Measurements from ENCODE around the gene SERPINI1. TPM values are rescaled to one million over a fixed set of nuclear protein-coding genes. Genes with fewer than 3 reads are reported as not detected.

The SERPINI1 gene
- total RNA-seq, 2 donors from 2014 or later, result 2.8 to 3.6 TPM

- ATAC-seq (no peak), DNase-seq (no peak)
- peaks cover 38% of the 10 kb centered on the region for H3K4me1 Mint-ChIP-seq
- no peaks in the 10 kb centered on the region for H3K9me3 ChIP-seq (ENCODE audit: control insufficient read depth, low read length, poor library complexity, severe bottlenecking)
- peaks cover 9% of the 10 kb centered on the region for H3K36me3 Mint-ChIP-seq (ENCODE audit: low read depth)
- H3K27ac Mint-ChIP-seq, result peak overlapping the region; percentile 63
- no peak overlapping the region for H3K4me3 Mint-ChIP-seq
- no peaks in the 10 kb centered on the region for H3K27me3 Mint-ChIP-seq
Measured at GRCh38 chr3:167723025-167723512, 12.5 kb upstream of the SERPINI1 start.

DNA sequence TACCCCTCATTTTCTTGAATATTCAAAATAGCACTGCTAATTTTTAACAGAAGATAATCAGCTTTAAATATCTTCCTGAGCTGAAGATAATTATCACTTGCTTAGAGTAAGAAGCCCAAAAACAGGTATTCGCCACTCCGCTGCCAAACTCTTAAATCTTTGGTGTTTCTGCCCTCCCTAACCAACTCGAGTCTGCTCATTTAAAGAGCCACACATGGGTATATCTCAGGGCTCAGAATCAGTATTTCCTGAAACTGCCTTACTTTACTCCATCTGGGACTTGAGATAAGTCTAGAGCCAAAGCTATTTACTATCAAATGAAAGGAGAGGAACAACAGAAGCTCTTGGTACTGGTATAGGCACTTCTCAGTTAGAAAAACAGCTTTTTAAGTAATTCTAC lies 11.6 kb upstream of the SERPINI1 start:
- Mint-ChIP-seq H3K27me3 (no peaks in the 10 kb centered on the region), H3K4me1 (peaks cover 46% of the 10 kb centered on the region), H3K4me3 (no peak overlapping the region), H3K36me3 (ENCODE audit: low read depth) (peaks cover 5% of the 10 kb centered on the region), H3K27ac (peak overlapping the region; percentile 63)
- H3K9me3 ChIP-seq (ENCODE audit: control insufficient read depth, low read length, poor library complexity, severe bottlenecking), result no peaks in the 10 kb centered on the region
- no peak for ATAC-seq
- DNase-seq, result no peak

- Mint-ChIP-seq H3K27me3 (no peaks in the 10 kb centered on the region), H3K4me3 (no peak overlapping the region), H3K4me1 (peaks cover 49% of the 10 kb centered on the region), H3K27ac (peak overlapping the region; percentile 54), H3K36me3 (ENCODE audit: low read depth) (peaks cover 3% of the 10 kb centered on the region)
- ATAC-seq (no peak), DNase-seq (no peak)
- H3K9me3 ChIP-seq (ENCODE audit: control insufficient read depth, low read length, poor library complexity, severe bottlenecking), result no peaks in the 10 kb centered on the region
Measured at GRCh38 chr3:167728176-167728575, 7.3 kb upstream of the SERPINI1 start.

DNA sequence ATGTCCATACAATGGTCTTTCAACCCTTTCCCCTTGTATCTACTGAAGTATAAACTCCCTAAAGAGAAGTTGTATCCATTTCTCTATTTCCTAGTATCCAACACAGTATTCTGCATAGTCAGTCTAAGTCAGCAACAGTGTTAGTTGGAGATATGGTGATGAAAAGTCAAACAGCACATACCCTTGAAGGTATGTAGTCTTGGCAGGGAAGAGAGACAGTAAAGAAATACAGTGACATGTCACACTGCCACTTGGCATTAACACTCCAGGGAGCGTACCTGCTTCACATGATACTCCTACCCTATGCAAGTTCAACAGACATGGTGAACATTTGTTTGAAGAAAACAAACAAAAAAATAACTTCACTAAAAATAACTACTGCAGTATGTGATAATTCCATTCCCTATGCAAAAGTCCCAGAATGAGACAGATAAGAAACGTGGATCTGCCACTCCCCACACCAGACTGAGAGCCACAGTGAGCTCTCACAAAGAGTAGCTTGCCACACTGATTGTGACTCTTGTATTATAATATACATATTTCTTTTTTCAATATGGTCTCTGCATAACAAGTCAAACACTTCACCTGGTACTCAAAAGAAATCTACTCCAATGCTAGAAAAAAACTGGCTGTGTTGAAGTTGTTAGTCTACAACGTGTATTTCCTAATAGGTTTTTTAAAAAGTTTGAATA lies 6.7 kb upstream of the SERPINI1 start:
- peaks cover 46% of the 10 kb centered on the region for H3K4me1 Mint-ChIP-seq
- H3K27me3 Mint-ChIP-seq, result no peaks in the 10 kb centered on the region
- peaks cover 3% of the 10 kb centered on the region for H3K36me3 Mint-ChIP-seq (ENCODE audit: low read depth)
- peak overlapping the region; percentile 19 for H3K27ac Mint-ChIP-seq
- no peak overlapping the region for H3K4me3 Mint-ChIP-seq
- ATAC-seq, result no peak
- DNase-seq, result no peak
- no peaks in the 10 kb centered on the region for H3K9me3 ChIP-seq (ENCODE audit: control insufficient read depth, low read length, poor library complexity, severe bottlenecking)

GRCh38 chr3:167729591-167729990 lies 5.9 kb upstream of the SERPINI1 start:
- DNase-seq, result no peak
- no peak for ATAC-seq
- no peaks in the 10 kb centered on the region for H3K9me3 ChIP-seq (ENCODE audit: control insufficient read depth, low read length, poor library complexity, severe bottlenecking)
- Mint-ChIP-seq H3K27me3 (no peaks in the 10 kb centered on the region), H3K4me1 (peaks cover 39% of the 10 kb centered on the region), H3K4me3 (peak overlapping the region; percentile 12), H3K27ac (no peak overlapping the region), H3K36me3 (ENCODE audit: low read depth) (peaks cover 3% of the 10 kb centered on the region)

- DNase-seq, result no peak
- no peaks in the 10 kb centered on the region for H3K9me3 ChIP-seq (ENCODE audit: control insufficient read depth, low read length, poor library complexity, severe bottlenecking)
- H3K4me3 Mint-ChIP-seq, result no peak overlapping the region
- H3K4me1 Mint-ChIP-seq, result peaks cover 38% of the 10 kb centered on the region
- no peak for ATAC-seq
- peak overlapping the region; percentile 47 for H3K27ac Mint-ChIP-seq
- no peaks in the 10 kb centered on the region for H3K27me3 Mint-ChIP-seq
- H3K36me3 Mint-ChIP-seq (ENCODE audit: low read depth), result peaks cover 3% of the 10 kb centered on the region
Measured at GRCh38 chr3:167731393-167731792, 4.1 kb upstream of the SERPINI1 start.

- Mint-ChIP-seq H3K27me3 (no peaks in the 10 kb centered on the region), H3K36me3 (ENCODE audit: low read depth) (peaks cover 3% of the 10 kb centered on the region), H3K27ac (peak overlapping the region; percentile 47), H3K4me1 (peaks cover 36% of the 10 kb centered on the region), H3K4me3 (peak overlapping the region; percentile 25)
- H3K9me3 ChIP-seq (ENCODE audit: control insufficient read depth, low read length, poor library complexity, severe bottlenecking), result no peaks in the 10 kb centered on the region
- DNase-seq, result no peak
- no peak for ATAC-seq
Measured at GRCh38 chr3:167732313-167733065, 3.0 kb upstream of the SERPINI1 start.

DNA sequence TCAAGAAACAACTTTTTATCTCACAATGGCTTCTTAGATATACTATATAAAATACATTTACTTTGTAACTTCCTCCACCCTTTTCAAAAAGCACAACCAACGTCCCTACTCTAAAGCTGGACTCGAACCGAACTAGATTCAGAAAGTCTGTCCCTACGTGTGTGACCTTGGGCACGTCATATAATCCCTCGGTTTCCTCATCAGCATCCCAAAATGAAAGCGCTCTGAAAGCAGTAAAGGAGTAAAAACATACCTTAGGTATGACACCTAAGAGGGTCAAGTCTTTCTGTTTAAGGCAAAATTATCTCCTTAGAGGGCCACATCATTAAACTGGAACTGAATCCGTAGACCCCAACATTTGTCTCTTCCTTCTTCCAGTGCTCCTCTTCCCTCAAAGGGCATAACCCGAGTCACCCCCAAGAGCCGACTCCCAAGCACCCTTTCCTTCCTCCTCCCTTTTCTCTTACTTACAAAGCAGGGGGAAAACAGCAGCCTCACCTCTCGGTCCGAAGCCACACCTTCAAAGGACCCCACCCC lies 1.5 kb upstream of the SERPINI1 start:
- no peaks in the 10 kb centered on the region for H3K9me3 ChIP-seq (ENCODE audit: control insufficient read depth, low read length, poor library complexity, severe bottlenecking)
- H3K27ac Mint-ChIP-seq, result no peak overlapping the region
- H3K4me1 Mint-ChIP-seq, result peaks cover 29% of the 10 kb centered on the region
- no peak for ATAC-seq
- peaks cover 3% of the 10 kb centered on the region for H3K36me3 Mint-ChIP-seq (ENCODE audit: low read depth)
- H3K4me3 Mint-ChIP-seq, result no peak overlapping the region
- DNase-seq, result no peak
- H3K27me3 Mint-ChIP-seq, result no peaks in the 10 kb centered on the region

GRCh38 chr3:167734498-167735232 lies 856 bp upstream of the SERPINI1 start, which contains the start of gene PDCD10:
Gene PDCD10, minus strand, starts transcription at chr3:167734892. Its CDS starts 14,735 bp downstream, at chr3:167720157.
- Mint-ChIP-seq H3K4me3 (no peak within 1 kb of the TSS), H3K27me3 (no peaks in the 10 kb centered on the region), H3K4me1 (peaks cover 26% of the 10 kb centered on the region), H3K36me3 (ENCODE audit: low read depth) (peaks cover 3% of the 10 kb centered on the region), H3K27ac (no peak within 1 kb of the TSS)
- ATAC-seq, result peak; percentile 89
- no peaks in the 10 kb centered on the region for H3K9me3 ChIP-seq (ENCODE audit: control insufficient read depth, low read length, poor library complexity, severe bottlenecking)
- DNase-seq, result peak; percentile 91 to 95 (median 94)

DNA sequence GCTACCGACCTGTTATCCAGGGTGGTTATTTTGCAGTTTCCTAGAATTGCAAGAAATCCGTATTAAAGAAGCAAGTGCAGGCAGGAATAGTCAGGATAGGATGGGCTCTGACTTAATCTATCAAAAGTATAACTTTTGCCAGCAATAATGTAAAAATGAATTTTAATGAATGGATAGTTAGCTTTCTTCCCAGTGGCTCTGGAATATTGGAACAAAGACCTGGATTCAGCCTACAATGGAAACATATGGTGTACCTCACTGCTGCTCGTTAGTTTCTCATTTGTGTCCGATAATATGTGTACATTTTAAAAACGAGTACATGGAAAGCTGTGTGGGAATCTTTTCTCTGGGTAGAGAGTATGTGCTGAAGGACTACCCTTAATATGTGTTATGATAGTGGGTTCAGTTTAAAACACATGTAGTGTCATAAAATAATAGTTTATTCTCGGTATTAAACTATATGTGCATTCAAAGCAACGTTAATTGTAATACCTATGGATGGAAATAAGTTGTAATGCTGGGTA lies 805 bp downstream of the SERPINI1 start:
- ATAC-seq (no peak), DNase-seq (no peak)
- Mint-ChIP-seq H3K4me3 (no peak overlapping the region), H3K27me3 (no peaks in the 10 kb centered on the region), H3K36me3 (ENCODE audit: low read depth) (peaks cover 3% of the 10 kb centered on the region), H3K4me1 (peaks cover 23% of the 10 kb centered on the region), H3K27ac (no peak overlapping the region)
- no peaks in the 10 kb centered on the region for H3K9me3 ChIP-seq (ENCODE audit: control insufficient read depth, low read length, poor library complexity, severe bottlenecking)

DNA sequence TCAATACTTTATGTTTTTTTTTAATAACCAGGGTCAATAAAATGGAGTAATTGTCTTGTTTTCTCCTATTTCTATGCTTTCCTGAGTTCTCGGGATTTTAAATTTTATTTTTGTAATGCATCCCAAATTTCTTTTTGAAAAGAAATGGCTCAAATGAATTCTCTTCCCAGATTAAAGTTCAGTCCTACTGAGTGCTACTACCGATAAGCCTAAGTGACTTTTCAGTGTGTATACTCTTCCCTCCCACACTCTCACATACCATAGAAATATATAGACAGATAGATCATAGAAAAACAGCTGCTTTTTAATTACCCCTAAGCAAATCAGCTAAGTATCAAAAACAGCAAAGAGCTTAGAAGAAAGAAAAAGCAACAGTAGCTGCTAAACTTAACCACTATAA lies 1.5 kb downstream of the SERPINI1 start:
- H3K4me3 Mint-ChIP-seq, result no peak overlapping the region

DNA sequence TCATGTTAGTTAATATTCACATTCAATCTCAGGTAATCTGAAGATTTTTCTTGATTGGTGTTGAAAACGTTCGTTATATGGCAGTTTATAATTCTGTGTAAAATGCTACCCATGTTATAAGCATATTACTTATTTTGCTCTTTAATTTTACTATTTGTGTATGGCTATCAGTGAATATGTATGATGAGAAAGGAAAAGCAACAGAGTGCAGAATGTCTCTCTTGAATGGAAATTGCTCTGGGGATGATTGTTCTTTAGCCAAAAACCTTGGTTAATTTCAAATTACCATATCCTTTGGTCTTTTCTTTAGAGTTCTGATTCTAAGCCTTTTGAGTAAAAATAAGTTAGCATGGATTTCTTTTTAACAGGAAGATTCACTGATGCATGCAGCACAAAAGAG lies 2.5 kb downstream of the SERPINI1 start:
- ATAC-seq (no peak), DNase-seq (no peak)
- H3K4me3 Mint-ChIP-seq, result no peak overlapping the region
- H3K36me3 Mint-ChIP-seq (ENCODE audit: low read depth), result no peaks in the 10 kb centered on the region
- no peak overlapping the region for H3K27ac Mint-ChIP-seq
- peaks cover 10% of the 10 kb centered on the region for H3K4me1 Mint-ChIP-seq
- no peaks in the 10 kb centered on the region for H3K9me3 ChIP-seq (ENCODE audit: control insufficient read depth, low read length, poor library complexity, severe bottlenecking)
- H3K27me3 Mint-ChIP-seq, result no peaks in the 10 kb centered on the region

More for the DNA sequence above, 1.5 kb downstream of the SERPINI1 start:
- no peak for ATAC-seq
- H3K4me1 Mint-ChIP-seq, result peaks cover 18% of the 10 kb centered on the region
- no peaks in the 10 kb centered on the region for H3K36me3 Mint-ChIP-seq (ENCODE audit: low read depth)
- no peak overlapping the region for H3K27ac Mint-ChIP-seq
- no peak for DNase-seq
- H3K27me3 Mint-ChIP-seq, result no peaks in the 10 kb centered on the region
- no peaks in the 10 kb centered on the region for H3K9me3 ChIP-seq (ENCODE audit: control insufficient read depth, low read length, poor library complexity, severe bottlenecking)
